Stimulated activated CD4-positive, alpha-beta T cell treated with anti-CD3 and anti-CD28 coated beads, Interleukin-1b, Interleukin-23, amount 100 ng/mL, for 48 hours (primary cell): ENCODE data around the gene IL4R.

Source experiments
- DNase-seq: peaks from one replicate; pipeline ENCODE4 v3.0.0-alpha.2; 2020

IL4R gene

GRCh38 chr16:27333104-27333503 lies 19.3 kb downstream of the IL4R start:
- no peak for DNase-seq

- no peak for DNase-seq
Observed at GRCh38 chr16:27333549-27333948, 19.8 kb downstream of the IL4R start.

- DNase-seq = no peak
Observed at GRCh38 chr16:27334192-27334764, 20.5 kb downstream of the IL4R start.

- no peak for DNase-seq
Observed at GRCh38 chr16:27334838-27335237, 21.1 kb downstream of the IL4R start.

- no peak for DNase-seq
Observed at GRCh38 chr16:27335349-27336053, 21.7 kb downstream of the IL4R start.

- no peak for DNase-seq
Observed at GRCh38 chr16:27337024-27337423, 23.2 kb downstream of the IL4R start.

- no peak for DNase-seq
Observed at GRCh38 chr16:27339180-27339579, 25.4 kb downstream of the IL4R start.

- DNase-seq = no peak
Observed at GRCh38 chr16:27340654-27341053, 26.9 kb downstream of the IL4R start.

- DNase-seq = no peak
Observed at GRCh38 chr16:27341549-27341948, 27.8 kb downstream of the IL4R start.

GRCh38 chr16:27341971-27342370 lies 28.2 kb downstream of the IL4R start:
- no peak for DNase-seq

- DNase-seq = no peak
Observed at GRCh38 chr16:27344721-27345120, 30.9 kb downstream of the IL4R start.

- DNase-seq = no peak
Observed at GRCh38 chr16:27345201-27345600, 31.4 kb downstream of the IL4R start.

GRCh38 chr16:27346819-27347218 lies 33.0 kb downstream of the IL4R start:
- no peak for DNase-seq

- no peak for DNase-seq
Observed at GRCh38 chr16:27347930-27348685, 34.3 kb downstream of the IL4R start.

- no peak for DNase-seq
Observed at GRCh38 chr16:27349276-27349675, 35.5 kb downstream of the IL4R start.

GRCh38 chr16:27350006-27350405 lies 36.2 kb downstream of the IL4R start:
- no peak for DNase-seq

- DNase-seq = no peak
Observed at GRCh38 chr16:27351989-27352388, 38.2 kb downstream of the IL4R start.

- DNase-seq = no peak
Observed at GRCh38 chr16:27353853-27354252, 40.1 kb downstream of the IL4R start.

- peak; percentile 61 for DNase-seq
Observed at GRCh38 chr16:27355610-27356009, 41.8 kb downstream of the IL4R start.

GRCh38 chr16:27356794-27357193 lies 43.0 kb downstream of the IL4R start:
- no peak for DNase-seq

- no peak for DNase-seq
Observed at GRCh38 chr16:27359051-27359450, 45.3 kb downstream of the IL4R start.

GRCh38 chr16:27359615-27360014 lies 45.8 kb downstream of the IL4R start:
- DNase-seq = no peak

- no peak for DNase-seq
Observed at GRCh38 chr16:27361987-27362386, 48.2 kb downstream of the IL4R start.

- no peak for DNase-seq
Observed at GRCh38 chr16:27362570-27363245, 48.9 kb downstream of the IL4R start.
